Breast epithelium (tissue), 4 donors: ENCODE data around the gene CAMK1G. TPM values are rescaled to one million over a fixed set of nuclear protein-coding genes. Genes with fewer than 3 reads are reported as not detected.

Source experiments
- DNase-seq, 2 donors: peaks; one replicate each; pipeline ENCODE4 v3.0.0-alpha.2; 2019; ENCODE audit warnings: low spot score in 2 of 2
- H3K27ac ChIP-seq, 2 donors: fragments of 200-600 bp; sonication (generic) in 1 of 2; one replicate each; pipeline ENCODE4 v1.5.1; 2016 to 2019; ENCODE audit warnings: mild to moderate bottlenecking in 1 of 2
- H3K27me3 ChIP-seq, 2 donors: fragments of 200-600 bp; sonication (generic) in 1 of 2; one replicate each; pipeline versions ENCODE4 v1.5.1 to v1.6.0; 2017 to 2019; ENCODE audit warnings: control low read depth in 1 of 2, mild to moderate bottlenecking in 1 of 2
- H3K36me3 ChIP-seq: fragments of 200-600 bp; one replicate; pipeline ENCODE4 v1.5.1; 2019
- H3K4me1 ChIP-seq, 2 donors: fragments of 200-600 bp; sonication (generic); one replicate each; pipeline ENCODE4 v1.5.1; 2016 to 2019; ENCODE audit warnings: control low read depth in 1 of 2
- H3K4me3 ChIP-seq, 3 donors: fragments of 200-600 bp; sonication (generic); 1 replicate in 2 of 3; 2 replicates in 1 of 3; pipeline ENCODE4 v1.5.1; 2016 to 2019; ENCODE audit warnings: mild to moderate bottlenecking in 3 of 3, moderate library complexity in 2 of 3
- H3K9me3 ChIP-seq, 2 donors: fragments of 200-600 bp; sonication (generic) in 1 of 2; one replicate each; pipeline ENCODE4 v1.5.1; 2016 to 2019; ENCODE audit warnings: control low read depth in 1 of 2
- POLR2A ChIP-seq: fragments of 450-650 bp; IDR thresholded peaks from one replicate; pipeline ENCODE4 v1.6.1; 2016; ENCODE audit warnings: antibody characterized with exemption, mild to moderate bottlenecking, moderate library complexity
- POLR2AphosphoS5 ChIP-seq, 3 donors: sonication (generic); formaldehyde crosslinking; IDR thresholded peaks; one replicate each; pipeline ENCODE4 v1.6.1; 2017; ENCODE audit warnings: antibody characterized with exemption in 3 of 3
- intact Hi-C: fragments of 100-400 bp; cut with DNase I; formaldehyde crosslinking; loops from one replicate; pipeline ENCODE4 v1.15.1; 2023; ENCODE audit warnings: low total_unique reads
- total RNA-seq, 3 donors: library from RNA; depleted of rRNA; stranded (reverse); fragments of >200 nt; gene quantifications; one replicate each; pipeline ENCODE4 v1.1.0, GENCODE V29; 2016
- TF ChIP-seq, protein P1 (sequence below), 3 donors: fragments of 450-650 bp; IDR thresholded peaks; one replicate each; pipeline ENCODE4 v1.5.1; 2016 to 2017; ENCODE audit warnings: antibody characterized with exemption in 3 of 3, mild to moderate bottlenecking in 3 of 3, moderate library complexity in 3 of 3

Gene CAMK1G
- total RNA-seq, 3 donors from 2014 or later = 0.16 to 1.8 TPM; not detected in 1

DNA sequence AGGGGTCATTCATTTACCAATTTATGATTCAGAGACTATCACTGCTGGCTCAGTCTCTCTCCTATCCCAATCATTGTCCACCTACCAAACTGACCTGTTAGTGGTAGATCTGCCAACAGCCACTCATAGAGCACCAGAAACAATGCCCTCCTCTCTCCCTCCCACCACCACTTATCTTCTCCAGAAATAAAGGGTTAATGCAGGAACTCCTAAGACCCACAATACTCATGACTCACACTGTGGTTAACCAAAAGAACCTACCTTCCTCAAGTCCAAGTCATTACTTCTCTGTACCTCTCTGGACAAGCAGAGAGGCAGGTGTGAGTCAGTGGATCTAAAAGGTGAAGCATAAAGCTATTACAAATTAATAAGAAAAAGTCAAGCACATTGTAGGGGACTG lies 40.9 kb upstream of the CAMK1G start:
- H3K27ac ChIP-seq = no peak overlapping the region
- no peaks in the 10 kb centered on the region for H3K4me1 ChIP-seq
- H3K9me3 ChIP-seq = no peaks in the 10 kb centered on the region
- intact Hi-C loops = no loop called here
- no peak for TF ChIP-seq POLR2A
- H3K36me3 ChIP-seq = no peaks in the 10 kb centered on the region
- no peaks in the 10 kb centered on the region for H3K27me3 ChIP-seq
- DNase-seq = no peak
- H3K4me3 ChIP-seq = no peak overlapping the region

DNA sequence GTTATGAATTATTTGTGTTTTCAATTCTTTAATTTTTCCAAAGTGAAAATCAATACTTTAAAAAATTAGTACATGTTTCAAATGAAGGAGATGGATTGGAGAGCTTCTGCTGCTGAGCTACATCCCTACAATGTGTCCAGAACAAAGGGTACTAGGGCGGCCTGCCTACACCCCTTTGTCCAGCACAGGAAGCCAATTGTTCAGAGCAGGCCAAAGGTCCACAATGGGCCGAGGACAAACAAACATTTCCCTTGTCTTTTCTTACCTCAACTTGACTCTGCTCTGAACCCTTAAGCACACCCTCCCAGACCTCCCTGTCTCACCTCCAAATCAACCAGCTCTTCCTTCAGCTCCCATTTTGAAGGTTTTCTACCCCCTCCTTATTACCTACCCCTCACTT lies 39.4 kb upstream of the CAMK1G start:
- intact Hi-C loops = no loop called here

DNA sequence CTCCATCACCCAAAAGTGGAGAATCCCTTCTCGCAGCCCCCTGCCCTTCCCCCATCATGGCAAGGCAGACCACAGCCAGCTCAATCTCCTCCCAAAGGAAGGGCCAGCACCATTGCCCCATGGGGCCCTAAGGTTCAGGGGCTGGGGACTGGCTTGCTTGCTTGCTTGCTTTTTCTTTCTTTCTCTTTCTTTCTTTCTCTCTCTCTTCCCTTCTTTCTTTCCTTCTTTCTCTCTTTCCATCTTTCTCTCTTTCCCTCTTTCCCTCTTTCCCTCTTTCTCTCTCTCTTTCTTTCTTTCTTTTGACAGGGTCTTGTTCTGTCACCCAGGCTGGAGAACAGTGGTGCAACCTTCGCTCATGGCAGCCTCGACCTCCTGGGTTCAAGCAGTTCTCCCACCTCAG lies 38.1 kb upstream of the CAMK1G start:
- no peak for DNase-seq
- no peak for TF ChIP-seq POLR2A
- TF ChIP-seq POLR2AphosphoS5 (IDR thresholded peaks at IDR 0.05) = no peak
- TF ChIP-seq, protein P1, sequence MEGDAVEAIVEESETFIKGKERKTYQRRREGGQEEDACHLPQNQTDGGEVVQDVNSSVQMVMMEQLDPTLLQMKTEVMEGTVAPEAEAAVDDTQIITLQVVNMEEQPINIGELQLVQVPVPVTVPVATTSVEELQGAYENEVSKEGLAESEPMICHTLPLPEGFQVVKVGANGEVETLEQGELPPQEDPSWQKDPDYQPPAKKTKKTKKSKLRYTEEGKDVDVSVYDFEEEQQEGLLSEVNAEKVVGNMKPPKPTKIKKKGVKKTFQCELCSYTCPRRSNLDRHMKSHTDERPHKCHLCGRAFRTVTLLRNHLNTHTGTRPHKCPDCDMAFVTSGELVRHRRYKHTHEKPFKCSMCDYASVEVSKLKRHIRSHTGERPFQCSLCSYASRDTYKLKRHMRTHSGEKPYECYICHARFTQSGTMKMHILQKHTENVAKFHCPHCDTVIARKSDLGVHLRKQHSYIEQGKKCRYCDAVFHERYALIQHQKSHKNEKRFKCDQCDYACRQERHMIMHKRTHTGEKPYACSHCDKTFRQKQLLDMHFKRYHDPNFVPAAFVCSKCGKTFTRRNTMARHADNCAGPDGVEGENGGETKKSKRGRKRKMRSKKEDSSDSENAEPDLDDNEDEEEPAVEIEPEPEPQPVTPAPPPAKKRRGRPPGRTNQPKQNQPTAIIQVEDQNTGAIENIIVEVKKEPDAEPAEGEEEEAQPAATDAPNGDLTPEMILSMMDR (IDR thresholded peaks at IDR 0.05) = no peak
- H3K27ac ChIP-seq = no peak overlapping the region
- intact Hi-C loops = no loop called here
- no peaks in the 10 kb centered on the region for H3K27me3 ChIP-seq
- H3K4me1 ChIP-seq = no peaks in the 10 kb centered on the region
- no peaks in the 10 kb centered on the region for H3K9me3 ChIP-seq
- no peak overlapping the region for H3K4me3 ChIP-seq
- no peaks in the 10 kb centered on the region for H3K36me3 ChIP-seq

More for the DNA sequence above, 39.4 kb upstream of the CAMK1G start:
- no peak for DNase-seq
- Histone ChIP-seq H3K9me3 (no peaks in the 10 kb centered on the region), H3K4me3 (no peak overlapping the region), H3K27me3 (no peaks in the 10 kb centered on the region), H3K27ac (no peak overlapping the region), H3K36me3 (no peaks in the 10 kb centered on the region), H3K4me1 (no peaks in the 10 kb centered on the region)
- TF ChIP-seq, protein P1 (IDR thresholded peaks at IDR 0.05) = no peak
- no peak for TF ChIP-seq POLR2AphosphoS5 (IDR thresholded peaks at IDR 0.05)
- TF ChIP-seq POLR2A = no peak

DNA sequence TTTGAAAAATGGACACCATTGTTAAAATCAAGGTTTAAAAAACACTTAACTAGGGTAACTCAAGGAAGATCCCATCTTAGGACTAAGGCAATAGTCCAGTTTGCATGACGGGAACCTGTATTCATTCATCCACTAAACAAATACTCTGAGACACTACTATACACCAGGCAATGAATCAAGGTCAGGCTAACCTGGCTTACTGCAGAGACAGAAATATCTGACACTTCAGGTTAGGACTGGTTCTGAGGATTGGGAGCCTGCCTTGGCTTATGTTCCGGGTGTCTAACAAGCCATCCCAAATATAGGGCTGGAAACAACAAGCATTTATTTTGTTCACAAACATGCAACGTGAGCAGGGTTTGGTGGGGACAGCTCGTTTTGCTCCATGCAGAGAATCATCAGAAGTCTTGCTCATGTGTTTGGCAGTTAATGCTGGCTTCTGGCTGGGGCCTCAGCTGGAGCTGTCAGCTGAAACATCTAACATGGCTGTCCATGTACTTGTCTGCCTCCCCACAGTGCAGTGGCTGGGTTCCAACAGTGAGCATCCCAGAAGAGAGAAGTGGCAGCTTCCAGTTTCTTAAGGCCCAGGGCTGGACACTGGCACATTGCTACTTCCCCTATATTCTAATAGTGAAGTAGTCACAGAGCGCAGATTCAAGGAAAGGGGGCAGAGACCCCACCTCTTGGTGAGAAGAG lies 37.0 kb upstream of the CAMK1G start:
- no peaks in the 10 kb centered on the region for H3K27me3 ChIP-seq
- no peak for TF ChIP-seq POLR2A
- TF ChIP-seq, protein P1 (IDR thresholded peaks at IDR 0.05) = no peak
- TF ChIP-seq POLR2AphosphoS5 (IDR thresholded peaks at IDR 0.05) = no peak
- intact Hi-C loops = no loop called here
- no peak overlapping the region for H3K4me3 ChIP-seq
- DNase-seq = no peak
- H3K4me1 ChIP-seq = no peaks in the 10 kb centered on the region
- H3K36me3 ChIP-seq = no peaks in the 10 kb centered on the region
- no peaks in the 10 kb centered on the region for H3K9me3 ChIP-seq
- H3K27ac ChIP-seq = peak overlapping the region in 1 of 2 donors; percentile 58

DNA sequence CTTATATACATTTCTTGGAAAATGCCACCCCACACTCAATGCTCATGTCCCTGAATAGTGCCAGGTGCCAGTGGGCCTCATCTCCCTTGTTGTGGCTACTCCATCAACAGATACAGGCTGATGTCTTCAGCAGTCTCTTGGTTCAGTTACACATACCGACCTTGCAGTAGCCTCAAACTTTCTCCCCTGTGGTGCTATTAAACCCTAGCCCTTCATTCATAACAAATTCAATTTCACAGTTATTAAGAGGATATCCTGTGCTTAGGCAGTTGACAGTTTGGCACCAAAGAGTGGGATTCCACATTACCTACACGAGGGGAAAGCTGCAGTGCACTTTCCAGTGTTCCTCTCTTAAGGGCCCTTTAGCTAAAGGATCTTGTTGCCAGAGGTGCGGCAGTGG lies 35.9 kb upstream of the CAMK1G start:
- TF ChIP-seq POLR2A (no peak), POLR2AphosphoS5 (IDR thresholded peaks at IDR 0.05) (no peak)
- TF ChIP-seq, protein P1 (IDR thresholded peaks at IDR 0.05) = no peak
- no peak for DNase-seq
- intact Hi-C loops = no loop called here
- Histone ChIP-seq H3K4me3 (no peak overlapping the region), H3K27ac (no peak overlapping the region), H3K36me3 (no peaks in the 10 kb centered on the region), H3K4me1 (no peaks in the 10 kb centered on the region), H3K9me3 (no peaks in the 10 kb centered on the region), H3K27me3 (no peaks in the 10 kb centered on the region)
